Skeletal muscle cell (primary cell): ENCODE data around the gene CD3G.

Experiments
- DNase-seq: peaks from one replicate; pipeline ENCODE4 v3.0.0-alpha.2; 2010; ENCODE audit warnings: low read depth
- H3K4me3 ChIP-seq: 2 replicates; pipeline ENCODE4 v1.5.1; 2011; ENCODE audit warnings: low read depth, mild to moderate bottlenecking, control low read depth, low read length, moderate library complexity

The CD3G gene

GRCh38 chr11:118321386-118322082 lies 22.6 kb upstream of the CD3G start:
- DNase-seq = no peak
- H3K4me3 ChIP-seq = no peak overlapping the region

DNA sequence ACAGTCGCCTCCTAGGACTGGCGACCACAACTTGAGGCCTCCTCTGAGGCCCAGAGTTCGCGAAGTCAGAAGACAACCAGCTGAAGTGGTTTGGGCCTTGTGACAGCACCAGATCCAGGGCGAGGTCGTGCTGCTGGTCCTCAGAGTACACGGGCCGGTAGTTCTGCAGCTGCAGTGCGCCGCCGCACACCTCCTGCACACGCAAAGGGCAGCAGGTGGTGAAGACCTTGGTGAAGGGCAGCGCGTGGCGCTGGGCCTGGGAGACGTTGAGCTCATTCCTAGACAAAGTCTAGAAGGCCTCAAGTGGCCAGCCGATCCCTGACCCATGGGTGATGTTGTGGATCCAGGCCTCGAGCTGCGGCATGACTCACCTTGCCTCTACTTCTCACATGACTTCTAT lies 21.4 kb upstream of the CD3G start:
- DNase-seq = no peak
- H3K4me3 ChIP-seq = no peak overlapping the region

DNA sequence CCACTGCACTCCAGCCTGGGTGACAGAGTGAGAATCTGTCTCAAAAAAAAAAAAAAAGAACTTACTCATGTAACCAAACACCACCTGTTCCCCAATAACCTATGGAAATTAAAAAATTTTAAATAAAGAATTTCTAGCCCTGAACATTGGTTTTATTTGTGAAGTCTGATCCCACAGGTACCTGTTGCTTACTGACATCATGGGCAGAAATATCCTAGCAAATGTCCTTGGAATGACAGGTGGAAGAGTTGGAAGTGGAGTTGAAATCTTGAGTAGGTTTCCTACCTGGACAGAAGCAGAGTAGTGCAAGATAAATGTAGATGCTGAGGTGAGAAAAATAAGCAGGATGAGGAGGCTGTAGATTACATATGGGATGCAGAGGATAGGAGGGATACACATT lies 18.9 kb upstream of the CD3G start:
- no peak overlapping the region for H3K4me3 ChIP-seq
- no peak for DNase-seq

- no peak for DNase-seq
Observed at GRCh38 chr11:118328745-118329144, 15.4 kb upstream of the CD3G start.

DNA sequence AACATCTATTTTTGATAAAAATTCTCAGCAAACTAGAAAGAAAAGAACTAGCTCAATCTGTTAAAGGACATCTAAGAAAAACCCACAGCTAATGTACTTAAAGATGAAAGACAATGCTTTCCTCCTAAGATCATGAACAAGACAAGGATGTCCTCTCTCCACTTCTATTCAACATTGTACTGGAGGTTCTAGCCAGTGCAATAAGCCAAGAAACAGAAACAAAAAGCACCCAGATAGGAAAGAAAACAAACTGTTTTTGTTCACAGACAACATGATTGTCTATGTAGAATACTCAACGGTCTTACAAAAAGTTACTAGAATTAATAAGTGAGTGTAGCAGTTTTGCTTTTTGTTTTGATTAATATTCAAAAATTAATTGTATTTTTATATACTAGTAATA lies 9.4 kb upstream of the CD3G start:
- no peak overlapping the region for H3K4me3 ChIP-seq
- no peak for DNase-seq

More at GRCh38 chr11:118328745-118329144, 15.4 kb upstream of the CD3G start:
- H3K4me3 ChIP-seq = no peak overlapping the region

- no peak for DNase-seq
- no peak overlapping the region for H3K4me3 ChIP-seq
Observed at GRCh38 chr11:118338637-118339061, 5.5 kb upstream of the CD3G start.

GRCh38 chr11:118339281-118339961 lies 4.7 kb upstream of the CD3G start:
- DNase-seq = no peak
- H3K4me3 ChIP-seq = no peak overlapping the region

- no peak overlapping the region for H3K4me3 ChIP-seq
- no peak for DNase-seq
Observed at GRCh38 chr11:118340449-118340848, 3.7 kb upstream of the CD3G start.

- H3K4me3 ChIP-seq = no peak overlapping the region
- DNase-seq = no peak
Observed at GRCh38 chr11:118341261-118341660, 2.9 kb upstream of the CD3G start.

GRCh38 chr11:118341815-118342489 lies 2.2 kb upstream of the CD3G start:
- DNase-seq = no peak
- H3K4me3 ChIP-seq = no peak overlapping the region

DNA sequence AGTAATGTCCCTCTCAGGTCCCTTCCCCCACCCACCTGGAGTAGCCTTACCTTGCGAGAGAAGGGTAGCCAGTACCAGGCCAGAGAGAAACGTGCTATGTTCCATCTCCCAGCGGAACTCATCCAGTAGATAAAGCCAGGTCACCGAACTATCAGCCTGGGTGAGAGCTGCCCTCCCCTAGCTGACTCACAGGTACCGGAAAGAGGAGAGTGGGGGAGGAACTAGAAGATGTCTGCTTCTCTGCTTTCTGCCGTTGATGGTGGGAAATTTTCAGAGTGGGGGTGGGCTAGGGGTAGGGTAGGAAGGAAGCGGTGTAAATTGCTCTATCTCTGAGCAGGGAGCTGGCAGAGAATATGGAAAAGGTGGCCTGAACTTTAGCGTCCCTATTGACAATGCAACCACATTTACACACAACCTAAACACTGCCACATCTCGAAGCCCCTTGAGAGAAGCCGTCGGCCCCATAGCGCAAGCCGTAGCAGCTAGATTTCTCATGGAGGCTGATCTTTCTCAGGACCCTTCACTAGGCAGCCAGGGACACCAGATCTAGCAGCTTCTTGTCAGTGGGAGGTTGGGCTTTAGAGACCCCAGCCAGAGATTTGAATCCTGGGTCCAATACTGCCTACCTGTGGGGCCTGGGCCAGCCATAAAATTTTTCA lies 1.5 kb upstream of the CD3G start, which contains the start of gene CD3D:
Gene CD3D (minus strand): TSS at position 203 of the 659 bp plus-strand sequence. CDS start 98 bp downstream, at position 105.
- DNase-seq = no peak
- no peak within 1 kb of the TSS for H3K4me3 ChIP-seq

- H3K4me3 ChIP-seq = no peak overlapping the region
- no peak for DNase-seq
Observed at GRCh38 chr11:118343248-118343647, 896 bp upstream of the CD3G start.

GRCh38 chr11:118349475-118349874 lies 5.3 kb downstream of the CD3G start:
- no peak overlapping the region for H3K4me3 ChIP-seq
- DNase-seq = no peak

GRCh38 chr11:118353084-118353710 lies 9.1 kb downstream of the CD3G start:
- no peak for DNase-seq
- no peak overlapping the region for H3K4me3 ChIP-seq

DNA sequence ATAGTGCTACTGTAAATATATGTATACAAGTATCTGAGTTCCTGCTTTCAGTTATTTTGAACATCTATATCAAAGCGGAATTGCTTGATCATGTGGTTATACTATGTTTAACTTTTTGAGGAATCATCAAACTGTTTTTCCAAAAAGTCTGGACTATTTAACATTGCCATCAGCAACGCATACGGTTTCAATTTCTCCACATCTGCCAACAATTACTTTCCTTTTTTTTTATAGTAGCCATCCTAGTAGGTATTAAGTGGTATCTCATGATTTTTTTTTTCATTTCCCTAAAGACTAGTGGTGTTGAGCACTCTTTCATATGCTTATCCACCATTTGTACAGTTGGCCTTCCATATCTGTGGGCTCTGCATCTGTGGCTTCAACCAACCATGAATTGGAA lies 13.9 kb downstream of the CD3G start:
- no peak for DNase-seq
- H3K4me3 ChIP-seq = no peak overlapping the region

GRCh38 chr11:118359295-118359958 lies 15.3 kb downstream of the CD3G start, which contains the start of gene UBE4A:
Gene UBE4A, plus strand, starts transcription at chr11:118359600. Its CDS starts 5,481 bp downstream, at chr11:118365081.
- H3K4me3 ChIP-seq = peak within 1 kb of the TSS; percentile 70
- peak; percentile 76 for DNase-seq

DNA sequence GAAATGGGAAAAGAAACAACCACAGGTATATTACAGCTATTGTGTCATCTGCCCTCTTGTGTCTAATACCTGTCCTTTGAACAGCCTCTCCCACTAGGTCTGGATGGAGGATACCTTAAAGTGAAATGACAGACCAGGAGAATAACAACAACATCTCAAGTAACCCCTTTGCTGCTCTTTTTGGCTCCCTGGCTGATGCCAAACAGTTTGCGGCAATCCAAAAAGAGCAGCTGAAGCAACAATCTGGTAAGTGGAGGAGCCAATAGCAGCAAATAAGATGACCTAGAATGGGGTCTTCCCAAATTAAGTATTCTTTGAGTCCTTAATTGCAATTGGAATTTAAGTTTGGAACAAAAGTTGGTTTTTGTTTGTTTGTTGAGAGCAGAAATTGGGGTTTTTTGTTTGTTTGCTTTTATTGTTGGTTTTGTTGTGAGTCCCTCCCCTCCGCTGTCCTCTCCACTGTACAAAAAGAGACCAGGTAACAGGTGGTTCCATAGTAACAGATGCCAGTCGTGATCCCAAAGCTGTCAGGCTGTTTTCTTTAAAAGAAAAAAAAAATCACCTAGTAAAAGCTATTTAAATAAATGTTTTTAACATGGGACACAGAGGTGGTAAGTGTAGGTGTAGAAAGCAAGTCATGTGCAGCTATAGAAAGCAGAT lies 20.9 kb downstream of the CD3G start:
- no peak overlapping the region for H3K4me3 ChIP-seq

GRCh38 chr11:118366287-118366686 lies 22.1 kb downstream of the CD3G start:
- H3K4me3 ChIP-seq = no peak overlapping the region
- no peak for DNase-seq

More for the DNA sequence above, 20.9 kb downstream of the CD3G start:
- no peak for DNase-seq
